H9 (cell line): ENCODE results near the gene GAS6. TPM values are rescaled to one million over a fixed set of nuclear protein-coding genes. Genes with fewer than 3 reads are reported as not detected.

Source experiments
- DNase-seq: peaks from one replicate; pipeline ENCODE4 v3.0.0-alpha.2; 2017
- H2AFZ ChIP-seq: one replicate; pipeline ENCODE4 v1.6.1; 2013; ENCODE audit warnings: mild to moderate bottlenecking, low read length, control low read depth, moderate library complexity
- H2AK5ac ChIP-seq: 2 replicates; pipeline ENCODE4 v1.6.1; 2013; ENCODE audit warnings: low read length, control low read depth, mixed read lengths; ENCODE audit not compliant: insufficient read length
- H2BK120ac ChIP-seq: one replicate; pipeline ENCODE4 v1.6.1; 2013; ENCODE audit warnings: low read depth, mild to moderate bottlenecking, low read length, control low read depth, inconsistent platforms; ENCODE audit not compliant: poor library complexity, severe bottlenecking
- H2BK12ac ChIP-seq: 2 replicates; pipeline ENCODE4 v1.6.1; 2013; ENCODE audit warnings: low read length, control low read depth, mixed read lengths, low read depth; ENCODE audit not compliant: insufficient read length
- H2BK15ac ChIP-seq: 2 replicates; pipeline ENCODE4 v1.6.1; 2013; ENCODE audit warnings: low read depth, low read length, control low read depth
- H2BK20ac ChIP-seq: one replicate; pipeline ENCODE4 v1.6.1; 2013; ENCODE audit warnings: low read depth, mild to moderate bottlenecking, low read length, control low read depth, inconsistent platforms; ENCODE audit not compliant: poor library complexity, severe bottlenecking
- H2BK5ac ChIP-seq: 2 replicates; pipeline ENCODE4 v1.6.1; 2013; ENCODE audit warnings: low read length, control low read depth, mixed read lengths; ENCODE audit not compliant: insufficient read length
- H3K14ac ChIP-seq: 2 replicates; pipeline ENCODE4 v1.6.1; 2013; ENCODE audit warnings: low read length, control low read depth; ENCODE audit not compliant: insufficient read depth
- H3K18ac ChIP-seq: 2 replicates; pipeline ENCODE4 v1.6.1; 2013; ENCODE audit warnings: low read depth, mild to moderate bottlenecking, mixed read lengths, low read length, control low read depth; ENCODE audit not compliant: insufficient read length
- H3K23ac ChIP-seq: 2 replicates; pipeline ENCODE4 v1.6.1; 2013; ENCODE audit warnings: low read length, control low read depth, mixed read lengths, low read depth; ENCODE audit not compliant: insufficient read length
- H3K23me2 ChIP-seq: 2 replicates; pipeline ENCODE4 v1.6.1; 2013; ENCODE audit warnings: low read depth, mild to moderate bottlenecking, mixed read lengths, low read length, control low read depth; ENCODE audit not compliant: insufficient read length, poor library complexity, severe bottlenecking
- H3K27ac ChIP-seq: 2 replicates; pipeline ENCODE4 v1.5.1; 2013; ENCODE audit warnings: low read length, control low read depth, mixed read lengths, low read depth; ENCODE audit not compliant: insufficient read length
- H3K27me3 ChIP-seq: 2 replicates; pipeline ENCODE4 v1.6.1; 2013; ENCODE audit warnings: low read length, control low read depth, inconsistent platforms; ENCODE audit not compliant: insufficient read depth
- H3K4ac ChIP-seq: 2 replicates; pipeline ENCODE4 v1.6.1; 2013; ENCODE audit warnings: low read depth, mild to moderate bottlenecking, control low read depth, inconsistent platforms, low read length, moderate library complexity
- H3K4me1 ChIP-seq: 2 replicates; pipeline ENCODE4 v1.6.1; 2013; ENCODE audit warnings: low read length, control low read depth, inconsistent platforms; ENCODE audit not compliant: insufficient read depth
- H3K4me2 ChIP-seq: 2 replicates; pipeline ENCODE4 v1.6.1; 2013; ENCODE audit warnings: low read length, control low read depth, mixed read lengths; ENCODE audit not compliant: insufficient read length, insufficient read depth
- H3K56ac ChIP-seq: 2 replicates; pipeline ENCODE4 v1.6.1; 2013; ENCODE audit warnings: low read depth, mild to moderate bottlenecking, mixed read lengths, low read length, control low read depth; ENCODE audit not compliant: insufficient read length
- H3K79me1 ChIP-seq: 2 replicates; pipeline ENCODE4 v1.6.1; 2013; ENCODE audit warnings: low read depth, mild to moderate bottlenecking, moderate library complexity, low read length, control low read depth, inconsistent platforms; ENCODE audit not compliant: insufficient read depth, poor library complexity, severe bottlenecking
- H3K79me2 ChIP-seq: 2 replicates; pipeline ENCODE4 v1.6.1; 2013; ENCODE audit warnings: low read length, control low read depth, inconsistent platforms; ENCODE audit not compliant: insufficient read depth
- H3K9ac ChIP-seq: 2 replicates; pipeline ENCODE4 v1.6.1; 2013; ENCODE audit warnings: low read length, control low read depth, mixed read lengths; ENCODE audit not compliant: insufficient read length; ENCODE audit errors: extremely low read depth
- H3K9me3 ChIP-seq: one replicate; pipeline ENCODE4 v1.6.1; 2013; ENCODE audit warnings: low read depth, low read length, inconsistent platforms; ENCODE audit not compliant: control insufficient read depth
- H3T11ph ChIP-seq: one replicate; pipeline ENCODE4 v1.6.1; 2013; ENCODE audit warnings: mild to moderate bottlenecking, low read length, control low read depth, inconsistent platforms
- H4K20me1 ChIP-seq: one replicate; pipeline ENCODE4 v1.6.1; 2013; ENCODE audit not compliant: control insufficient read depth, insufficient read length, insufficient read depth
- H4K5ac ChIP-seq: 2 replicates; pipeline ENCODE4 v1.6.1; 2013; ENCODE audit warnings: low read depth, mild to moderate bottlenecking, mixed read lengths, low read length, control low read depth; ENCODE audit not compliant: insufficient read length
- H4K8ac ChIP-seq: replicated peaks from 2 replicates; pipeline ENCODE4 v1.6.1; 2013; ENCODE audit warnings: low read length, control low read depth, mixed read lengths, low read depth; ENCODE audit not compliant: insufficient read length
- H4K91ac ChIP-seq: 2 replicates; pipeline ENCODE4 v1.6.1; 2013; ENCODE audit warnings: low read depth, mild to moderate bottlenecking, moderate library complexity, mixed read lengths, low read length, control low read depth; ENCODE audit not compliant: insufficient read length
- H3K27ac Mint-ChIP-seq, 3 experiments: 2 replicates in 2 of 3; 3 replicates in 1 of 3; pipeline ENCODE4 v1.8.0; 2020 to 2021; ENCODE audit warnings: mixed read lengths in 3 of 3, mild to moderate bottlenecking in 1 of 3, moderate library complexity in 1 of 3
- H3K27me3 Mint-ChIP-seq: 2 replicates; pipeline ENCODE4 v1.8.0; 2021; ENCODE audit warnings: low read depth, mild to moderate bottlenecking, moderate library complexity, mixed read lengths
- H3K36me3 Mint-ChIP-seq, 3 experiments: 2 replicates in 2 of 3; 3 replicates in 1 of 3; pipeline ENCODE4 v1.8.0; 2020 to 2021; ENCODE audit warnings: low read depth in 3 of 3, mixed read lengths in 3 of 3; ENCODE audit not compliant: insufficient read depth in 1 of 3
- H3K4me1 Mint-ChIP-seq, 2 experiments: 2 replicates each; pipeline ENCODE4 v1.8.0; 2020; ENCODE audit warnings: mixed read lengths in 2 of 2
- H3K4me3 Mint-ChIP-seq, 2 experiments: 2 replicates in 1 of 2; 3 replicates in 1 of 2; pipeline ENCODE4 v1.8.0; 2020 to 2021; ENCODE audit warnings: mild to moderate bottlenecking in 2 of 2, mixed read lengths in 2 of 2, moderate library complexity in 1 of 2
- H3K9me3 Mint-ChIP-seq, 2 experiments: 2 replicates in 1 of 2; 3 replicates in 1 of 2; pipeline ENCODE4 v1.8.0; 2020; ENCODE audit warnings: mild to moderate bottlenecking in 2 of 2, mixed read lengths in 2 of 2, moderate library complexity in 1 of 2
- CTCF ChIP-seq: fragments of 200-600 bp; sonication (generic); conservative IDR thresholded peaks from 3 replicates; pipeline ENCODE4 v1.8.0; 2021; ENCODE audit warnings: antibody characterized with exemption, mild to moderate bottlenecking
- WGBS: extraction: QIAGEN DNeasy Blood & Tissue Kit; methylation state at CpG from one replicate; pipeline ENCODE4 v1.1.7; 2013; ENCODE audit warnings: missing lambda C conversion rate, low lambda C conversion rate, mixed read lengths; ENCODE audit not compliant: insufficient read length; ENCODE audit errors: extremely low coverage; 5-methylcytosine and 5-hydroxymethylcytosine counted together
- total RNA-seq: library from RNA; stranded (reverse); gene quantifications from 2 replicates; pipeline ENCODE4 v1.2.1, GENCODE V29; 2021

The GAS6 gene
- total RNA-seq, 1 experiment from 2014 or later: 20.5 TPM

GRCh38 chr13:113855012-113855921, 8.6 kb downstream of the GAS6 start:
- no peak overlapping the region for H3K23ac ChIP-seq
- no peak for TF ChIP-seq CTCF
- no peak overlapping the region for H2AK5ac ChIP-seq
- peak; percentile 16 for DNase-seq
- H3K4ac ChIP-seq: no peak overlapping the region
- no peak overlapping the region for H2BK20ac ChIP-seq
- H3K56ac ChIP-seq: no peak overlapping the region
- H2BK12ac ChIP-seq: no peak overlapping the region
- no peaks in the 10 kb centered on the region; a peak in 1 of 5 replicates for H3K9me3 Mint-ChIP-seq
- H2BK5ac ChIP-seq: no peak overlapping the region
- no peaks in the 10 kb centered on the region for H3K79me1 ChIP-seq
- no peak overlapping the region for H3K9ac ChIP-seq
- H3K4me1 Mint-ChIP-seq: peaks cover 32 to 48% of the 10 kb centered on the region in 2 experiments
- H3K18ac ChIP-seq: no peak overlapping the region
- H3T11ph ChIP-seq: no peak overlapping the region
- H2BK120ac ChIP-seq: no peak overlapping the region
- no peak overlapping the region for H2AFZ ChIP-seq
- no peak overlapping the region for H4K8ac ChIP-seq
- H3K27ac Mint-ChIP-seq: peak overlapping the region in 1 of 3 experiments; percentile 47; a peak in 1 of 7 replicates
- H3K14ac ChIP-seq: no peak overlapping the region
- H3K4me1 ChIP-seq: peaks cover 7% of the 10 kb centered on the region; the same call in 1 of the 2 replicates
- H3K27me3 Mint-ChIP-seq: no peaks in the 10 kb centered on the region; the same call in 1 of the 2 replicates
- H3K23me2 ChIP-seq: no peaks in the 10 kb centered on the region
- WGBS: no CpG with 5 or more reads among the region's 33 CpGs
- H3K27ac ChIP-seq: no peak overlapping the region
- H3K9me3 ChIP-seq: no peaks in the 10 kb centered on the region
- peaks cover 2% of the 10 kb centered on the region for H4K20me1 ChIP-seq
- no peak overlapping the region for H3K4me2 ChIP-seq
- no peak overlapping the region for H4K91ac ChIP-seq
- no peak overlapping the region for H2BK15ac ChIP-seq
- H3K4me3 Mint-ChIP-seq: no peak overlapping the region
- no peak overlapping the region for H4K5ac ChIP-seq
- no peaks in the 10 kb centered on the region; the same call in 1 of the 2 replicates for H3K79me2 ChIP-seq
- no peaks in the 10 kb centered on the region for H3K27me3 ChIP-seq
- H3K36me3 Mint-ChIP-seq: peaks cover 1 to 12% (median 10%) of the 10 kb centered on the region in 3 experiments; a peak in 5 of 7 replicates
